Sigmoid colon (tissue), 4 donors: ENCODE results near the gene KDM3B.

ENCODE experiments used
- EP300 ChIP-seq, 4 donors: sonication (generic); formaldehyde crosslinking; IDR thresholded peaks; one replicate each; pipeline ENCODE4 v1.6.1; 2017; ENCODE audit warnings: antibody characterized with exemption in 4 of 4
- POLR2A ChIP-seq, 2 donors: fragments of 450-650 bp; IDR thresholded peaks; one replicate each; pipeline ENCODE4 v1.6.1; 2016; ENCODE audit warnings: antibody characterized with exemption in 2 of 2, mild to moderate bottlenecking in 2 of 2, moderate library complexity in 2 of 2
- TF ChIP-seq, protein P1 (sequence below), 4 experiments: fragments of 450-650 bp in 3 of 4; fragments of 200-600 bp in 1 of 4; IDR thresholded peaks; one replicate each; pipeline ENCODE4 v1.5.1; 2016 to 2019; ENCODE audit warnings: antibody characterized with exemption in 4 of 4, mild to moderate bottlenecking in 3 of 4, moderate library complexity in 2 of 4

DNA sequence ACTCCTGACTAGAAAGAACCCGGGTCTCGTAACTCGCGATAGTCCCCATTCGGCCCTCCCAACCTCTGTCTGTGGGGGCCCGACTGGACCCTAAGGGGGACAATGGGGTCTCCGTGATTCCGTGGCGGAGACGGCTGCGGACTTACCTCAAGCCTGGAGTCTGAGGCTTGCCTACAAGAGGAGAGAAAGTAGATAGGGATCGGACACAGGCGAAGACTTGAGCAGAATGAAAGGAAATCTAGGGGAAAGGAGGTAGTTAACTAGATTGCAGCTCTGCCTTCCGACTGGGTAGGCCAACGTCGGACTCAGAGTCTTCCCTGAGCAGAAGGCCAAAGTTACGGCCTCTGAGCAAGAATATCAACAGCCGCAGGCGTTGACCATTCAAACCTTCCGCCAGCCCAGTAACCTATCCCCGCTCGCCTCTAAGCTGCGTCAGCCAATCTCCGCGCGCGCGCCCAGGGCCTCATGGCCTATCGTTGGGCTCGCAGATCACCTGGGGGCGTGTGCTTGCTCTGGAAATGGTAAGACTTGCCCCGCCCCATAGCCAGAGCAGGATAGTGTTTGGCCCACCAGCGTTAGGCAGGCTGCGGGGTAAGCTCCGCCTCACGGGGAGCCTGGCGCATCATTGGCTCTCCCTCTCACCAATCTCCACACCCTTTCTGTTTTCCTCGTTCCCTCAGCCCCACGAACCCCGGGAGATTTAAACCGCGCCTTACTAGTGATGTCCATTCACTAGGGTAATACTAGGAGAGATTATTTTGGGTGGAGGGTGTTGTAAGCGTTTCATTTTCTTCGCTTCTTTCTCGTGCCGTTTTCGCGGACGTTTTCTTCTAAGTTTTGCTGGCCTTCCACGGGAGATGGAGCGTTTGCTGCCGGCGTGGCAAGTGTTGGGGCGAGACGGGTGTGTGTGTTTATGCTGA is 20.8 kb upstream of the KDM3B start, which contains the start of gene CDC25C:
- TF ChIP-seq, protein P1, sequence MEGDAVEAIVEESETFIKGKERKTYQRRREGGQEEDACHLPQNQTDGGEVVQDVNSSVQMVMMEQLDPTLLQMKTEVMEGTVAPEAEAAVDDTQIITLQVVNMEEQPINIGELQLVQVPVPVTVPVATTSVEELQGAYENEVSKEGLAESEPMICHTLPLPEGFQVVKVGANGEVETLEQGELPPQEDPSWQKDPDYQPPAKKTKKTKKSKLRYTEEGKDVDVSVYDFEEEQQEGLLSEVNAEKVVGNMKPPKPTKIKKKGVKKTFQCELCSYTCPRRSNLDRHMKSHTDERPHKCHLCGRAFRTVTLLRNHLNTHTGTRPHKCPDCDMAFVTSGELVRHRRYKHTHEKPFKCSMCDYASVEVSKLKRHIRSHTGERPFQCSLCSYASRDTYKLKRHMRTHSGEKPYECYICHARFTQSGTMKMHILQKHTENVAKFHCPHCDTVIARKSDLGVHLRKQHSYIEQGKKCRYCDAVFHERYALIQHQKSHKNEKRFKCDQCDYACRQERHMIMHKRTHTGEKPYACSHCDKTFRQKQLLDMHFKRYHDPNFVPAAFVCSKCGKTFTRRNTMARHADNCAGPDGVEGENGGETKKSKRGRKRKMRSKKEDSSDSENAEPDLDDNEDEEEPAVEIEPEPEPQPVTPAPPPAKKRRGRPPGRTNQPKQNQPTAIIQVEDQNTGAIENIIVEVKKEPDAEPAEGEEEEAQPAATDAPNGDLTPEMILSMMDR (IDR thresholded peaks at IDR 0.05): no peak
- no peak for TF ChIP-seq POLR2A (IDR thresholded peaks at IDR 0.05)
- TF ChIP-seq EP300 (IDR thresholded peaks at IDR 0.05): no peak
